Skin epidermis (tissue), 12 donors: ENCODE results near the gene LPCAT3.

Experiments used
- H3K27ac ChIP-seq, 21 experiments: fragments of 200-600 bp; sonication (generic) in 11 of 21; one replicate each; pipeline ENCODE4 v1.5.0; 2020; ENCODE audit warnings: mild to moderate bottlenecking in 3 of 21, inconsistent platforms in 2 of 21, moderate library complexity in 2 of 21
- H3K4me3 ChIP-seq, 7 experiments: fragments of 200-600 bp; sonication (generic) in 2 of 7; one replicate each; pipeline ENCODE4 v1.5.0; 2020; ENCODE audit warnings: inconsistent platforms in 2 of 7, mild to moderate bottlenecking in 2 of 7, moderate library complexity in 1 of 7

LPCAT3 gene

GRCh38 chr12:6946033-6946919 is 72.0 kb downstream of the LPCAT3 start:
- H3K27ac ChIP-seq = peak overlapping the region in 20 of 21 experiments; percentile 54 to 99 (median 82)
- peak overlapping the region; percentile 27 to 46 (median 36) for H3K4me3 ChIP-seq

- Histone ChIP-seq H3K4me3 (peak overlapping the region in 6 of 7 experiments; percentile 27 to 46 (median 39)), H3K27ac (peak overlapping the region in 20 of 21 experiments; percentile 54 to 99 (median 83))
These were observed 72.7 kb downstream of the LPCAT3 start for GRCh38 chr12:6945613-6946012.

- H3K27ac ChIP-seq = peak overlapping the region; percentile 37 to 99 (median 92)
- peak overlapping the region; percentile 47 to 63 (median 59) for H3K4me3 ChIP-seq
These were observed 73.7 kb downstream of the LPCAT3 start for GRCh38 chr12:6944381-6945186.

- H3K27ac ChIP-seq = peak within 1 kb of the TSS; percentile 37 to 99 (median 92)
- peak within 1 kb of the TSS; percentile 47 to 63 (median 59) for H3K4me3 ChIP-seq
These were observed 74.4 kb downstream of the LPCAT3 start, which contains the start of the genes C12orf57 and RNU7-1 for GRCh38 chr12:6943722-6944380. Gene C12orf57, plus strand, starts transcription at chr12:6944022. Its CDS starts 100 bp downstream, at chr12:6944122. Gene RNU7-1, plus strand, starts transcription at chr12:6943816.

- Histone ChIP-seq H3K27ac (peak overlapping the region in 20 of 21 experiments; percentile 83 to 99 (median 92)), H3K4me3 (peak overlapping the region in 6 of 7 experiments; percentile 47 to 63 (median 56))
These were observed 74.9 kb downstream of the LPCAT3 start for GRCh38 chr12:6943389-6943721.

- no peak overlapping the region for H3K4me3 ChIP-seq
- peak overlapping the region in 12 of 21 experiments; percentile 89 to 99 (median 94) for H3K27ac ChIP-seq
These were observed 76.0 kb downstream of the LPCAT3 start for GRCh38 chr12:6942331-6942665.

GRCh38 chr12:6941782-6942181 is 76.5 kb downstream of the LPCAT3 start:
- Histone ChIP-seq H3K4me3 (no peak overlapping the region), H3K27ac (peak overlapping the region in 1 of 21 experiments; percentile 45)

GRCh38 chr12:6941267-6941666 is 77.0 kb downstream of the LPCAT3 start:
- Histone ChIP-seq H3K27ac (peak overlapping the region in 2 of 21 experiments; percentile 18 to 45), H3K4me3 (no peak overlapping the region)

GRCh38 chr12:6939191-6939540 is 79.1 kb downstream of the LPCAT3 start:
- Histone ChIP-seq H3K4me3 (no peak overlapping the region), H3K27ac (peak overlapping the region in 6 of 21 experiments; percentile 2 to 97 (median 76))

GRCh38 chr12:6938353-6939190 is 79.7 kb downstream of the LPCAT3 start:
- peak overlapping the region in 3 of 7 experiments; percentile 52 to 67 (median 65) for H3K4me3 ChIP-seq
- peak overlapping the region in 18 of 21 experiments; percentile 2 to 98 (median 94) for H3K27ac ChIP-seq

GRCh38 chr12:6937481-6938352 is 80.6 kb downstream of the LPCAT3 start:
- Histone ChIP-seq H3K4me3 (peak overlapping the region; percentile 41 to 67 (median 62)), H3K27ac (peak overlapping the region; percentile 53 to 98 (median 94))

- H3K27ac ChIP-seq = peak overlapping the region; percentile 53 to 98 (median 94)
- H3K4me3 ChIP-seq = peak overlapping the region; percentile 41 to 67 (median 62)
These were observed 81.4 kb downstream of the LPCAT3 start for GRCh38 chr12:6936636-6937480.

- H3K27ac ChIP-seq = peak overlapping the region in 12 of 21 experiments; percentile 23 to 98 (median 94)
- no peak overlapping the region for H3K4me3 ChIP-seq
These were observed 82.1 kb downstream of the LPCAT3 start for GRCh38 chr12:6936194-6936635.

GRCh38 chr12:6935371-6936193 is 82.7 kb downstream of the LPCAT3 start:
- Histone ChIP-seq H3K27ac (peak overlapping the region in 10 of 21 experiments; percentile 21 to 98 (median 72)), H3K4me3 (no peak overlapping the region)

GRCh38 chr12:6934110-6934509 is 84.2 kb downstream of the LPCAT3 start:
- Histone ChIP-seq H3K27ac (peak overlapping the region in 13 of 21 experiments; percentile 6 to 71 (median 41)), H3K4me3 (no peak overlapping the region)

GRCh38 chr12:6932766-6933165 is 85.5 kb downstream of the LPCAT3 start:
- peak overlapping the region in 4 of 21 experiments; percentile 29 to 46 (median 36) for H3K27ac ChIP-seq
- no peak overlapping the region for H3K4me3 ChIP-seq
